GM19238 (cell line): ENCODE data around the gene IQGAP1.
"Not testable (repeated sequence)": the region's sequence is repeated elsewhere in the genome, so short reads cannot be mapped to it uniquely, and the experiment has no call there.

Experiments used
- DNase-seq: peaks from one replicate; pipeline ENCODE4 v3.0.0; 2011; ENCODE audit warnings: low spot score; ENCODE audit not compliant: insufficient read length

IQGAP1 gene

DNA sequence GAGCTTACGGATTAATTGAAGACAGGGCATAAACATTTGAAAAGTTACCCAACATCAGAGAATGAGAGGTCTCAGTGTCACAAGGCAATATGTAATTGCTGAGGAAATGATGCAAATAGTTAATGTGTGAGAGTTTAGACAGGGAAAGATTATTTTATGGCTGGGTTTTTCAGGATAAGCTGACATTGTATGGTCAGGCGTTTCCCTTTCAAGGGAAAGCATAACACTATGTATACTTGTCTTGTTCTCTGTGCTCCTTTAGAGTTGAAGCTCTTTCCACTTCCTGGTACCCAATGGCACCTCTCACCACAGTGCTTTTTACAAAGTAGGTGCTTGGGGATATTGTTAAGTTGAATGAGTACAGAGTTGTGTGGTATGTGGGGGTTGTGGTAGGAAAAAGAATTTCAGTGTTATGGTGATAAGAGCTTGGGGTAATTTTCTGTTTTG is 19.9 kb downstream of the IQGAP1 start:
- no peak for DNase-seq

DNA sequence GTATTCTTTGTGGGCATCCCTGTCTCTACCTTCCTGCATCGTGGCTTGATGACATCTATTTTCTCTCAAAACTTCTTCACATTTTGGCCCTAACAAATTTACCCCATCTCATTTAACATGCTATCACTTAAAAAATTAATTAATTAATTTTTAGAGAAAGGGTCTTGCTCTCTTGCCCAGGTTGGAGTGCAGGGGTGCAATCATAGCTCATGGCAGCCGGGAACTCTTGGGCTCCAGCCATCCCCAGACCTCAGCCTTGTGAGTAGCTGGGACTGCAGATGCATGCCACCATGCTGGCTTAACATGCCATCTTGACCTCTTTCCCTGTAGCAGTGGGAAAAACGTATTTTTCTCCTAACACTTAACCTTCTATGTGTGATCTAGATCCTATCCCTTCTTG is 20.6 kb downstream of the IQGAP1 start:
- DNase-seq = no peak

GRCh38 chr15:90409587-90409986 is 21.5 kb downstream of the IQGAP1 start:
- not testable (repeated sequence) for DNase-seq

DNA sequence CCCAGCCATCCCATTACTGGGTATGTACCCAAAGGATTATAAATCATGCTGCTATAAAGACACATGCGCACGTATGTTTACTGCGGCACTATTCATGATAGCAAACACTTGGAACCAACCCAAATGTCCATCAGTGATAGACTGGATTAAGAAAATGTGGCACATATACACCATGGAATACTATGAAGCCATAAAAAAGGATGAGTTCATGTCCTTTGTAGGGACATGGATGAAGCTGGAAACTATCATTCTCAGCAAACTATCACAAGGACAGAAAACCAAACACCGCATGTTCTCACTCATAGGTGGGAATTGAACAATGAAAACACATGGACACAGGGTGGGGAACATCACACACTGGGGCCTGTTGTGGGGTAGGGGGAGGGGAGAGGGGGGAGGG is 22.3 kb downstream of the IQGAP1 start:
- not testable (repeated sequence) for DNase-seq

DNA sequence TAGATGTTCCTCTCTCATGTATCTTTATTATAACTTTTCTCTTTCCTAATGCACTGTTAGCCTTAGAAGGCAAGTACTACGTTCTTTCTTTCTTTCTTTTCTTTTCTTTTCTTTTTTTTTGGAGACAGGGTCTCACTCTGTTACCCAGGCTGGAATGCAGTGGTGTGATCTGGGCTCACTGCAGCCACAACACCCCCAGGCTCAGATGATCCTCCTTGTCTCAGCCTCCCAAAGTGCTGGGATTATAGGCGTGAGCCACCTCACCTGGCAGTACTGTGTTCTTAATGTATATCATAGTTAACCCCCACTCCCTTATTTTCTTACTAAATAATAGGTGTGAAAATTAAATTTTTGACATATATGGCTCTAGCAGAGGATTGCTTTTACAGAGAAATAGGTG is 23.1 kb downstream of the IQGAP1 start:
- no peak for DNase-seq

- peak; percentile 15 for DNase-seq
Observed at GRCh38 chr15:90412356-90413194, 24.5 kb downstream of the IQGAP1 start.

GRCh38 chr15:90413411-90414379 is 25.7 kb downstream of the IQGAP1 start:
- no peak for DNase-seq

DNA sequence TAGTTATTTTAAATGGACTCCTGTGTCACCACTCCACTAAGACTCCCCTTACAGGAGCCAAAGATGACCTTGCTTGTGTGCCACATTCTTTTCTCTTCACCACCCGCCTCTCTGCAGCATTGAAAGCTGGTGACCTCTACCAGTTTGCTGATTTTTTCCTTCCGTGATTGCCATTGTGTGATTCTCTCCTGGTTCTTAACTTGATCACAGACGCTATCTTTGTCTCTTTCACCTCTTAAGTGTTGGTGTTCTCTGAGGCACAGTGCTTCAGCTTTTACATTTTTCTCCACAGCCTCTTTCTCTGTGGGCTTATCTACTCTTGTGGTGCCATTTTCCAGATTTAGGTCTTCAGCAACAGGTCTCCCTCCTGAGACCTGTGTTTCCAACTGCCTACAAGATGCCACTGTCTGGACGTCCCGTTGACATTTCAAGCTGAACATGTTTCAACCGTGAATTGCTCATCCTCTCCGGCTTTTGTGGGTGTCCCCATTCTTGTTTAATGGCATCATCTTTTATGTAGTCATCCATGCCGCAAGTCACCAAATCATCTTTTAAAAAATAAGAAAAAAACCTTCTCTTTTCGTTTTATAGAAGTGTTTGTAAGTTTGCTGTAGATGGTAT is 26.5 kb downstream of the IQGAP1 start:
- DNase-seq = no peak

DNA sequence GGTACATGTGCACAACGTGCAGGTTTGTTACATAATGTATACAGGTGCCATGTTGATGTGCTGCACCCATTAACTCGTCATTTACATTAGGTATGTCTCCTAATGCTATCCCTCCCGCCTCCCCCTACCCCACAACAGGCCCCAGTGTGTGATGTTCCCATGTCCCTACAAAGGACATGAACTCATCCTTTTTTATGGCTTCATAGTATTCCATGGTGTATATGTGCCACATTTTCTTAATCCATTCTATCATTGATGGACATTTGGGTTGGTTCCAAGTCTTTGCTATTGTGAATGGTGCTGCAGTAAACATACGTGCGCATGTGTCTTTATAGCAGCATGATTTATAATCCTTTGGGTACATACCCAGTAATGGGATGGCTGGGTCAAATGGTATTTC is 28.0 kb downstream of the IQGAP1 start:
- not testable (repeated sequence) for DNase-seq

GRCh38 chr15:90418627-90419026 is 30.6 kb downstream of the IQGAP1 start:
- DNase-seq = no peak

GRCh38 chr15:90419206-90419605 is 31.2 kb downstream of the IQGAP1 start:
- DNase-seq = no peak

- DNase-seq = no peak
Observed at GRCh38 chr15:90419738-90420406, 31.8 kb downstream of the IQGAP1 start.

- DNase-seq = no peak
Observed at GRCh38 chr15:90420451-90420850, 32.4 kb downstream of the IQGAP1 start.

DNA sequence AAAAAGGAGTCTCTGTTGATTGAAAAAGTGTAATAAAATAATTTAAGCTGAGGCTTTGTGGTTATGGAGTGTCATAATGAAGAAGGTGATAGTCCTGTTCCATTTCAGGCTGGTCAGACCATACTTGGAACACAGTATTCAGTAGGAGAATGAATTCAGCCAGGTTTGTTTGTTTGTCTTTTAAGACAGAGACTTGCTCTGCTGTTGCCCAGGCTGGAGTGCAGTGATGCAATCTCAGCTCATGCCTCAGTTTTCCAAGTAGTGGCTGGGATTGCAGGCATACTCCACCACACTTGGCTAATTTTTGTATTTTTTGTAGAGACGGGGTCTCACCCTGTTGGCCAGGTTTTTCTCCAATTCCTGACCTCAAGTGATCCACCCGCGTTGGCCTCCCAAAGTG is 33.5 kb downstream of the IQGAP1 start:
- no peak for DNase-seq

DNA sequence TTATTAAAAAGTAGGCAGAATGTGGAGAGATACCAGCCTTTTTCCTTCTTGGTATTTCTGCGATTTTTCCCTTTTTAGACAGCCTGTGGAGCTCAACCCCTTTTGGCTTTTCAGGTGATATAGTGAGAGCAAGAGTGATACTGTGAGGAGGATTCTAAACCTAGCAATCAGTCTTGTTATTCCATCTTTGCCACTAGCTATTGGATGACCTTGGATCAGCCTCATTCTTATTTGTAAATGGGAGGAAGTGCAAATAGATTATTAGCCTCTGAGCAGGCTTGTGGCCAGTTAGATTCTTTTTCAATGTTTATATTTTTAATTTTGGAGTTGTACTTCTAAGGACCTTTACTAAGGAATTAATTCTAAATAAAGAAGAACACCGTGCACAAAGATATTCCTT is 34.0 kb downstream of the IQGAP1 start:
- DNase-seq = no peak

- no peak for DNase-seq
Observed at GRCh38 chr15:90422936-90423335, 34.9 kb downstream of the IQGAP1 start.

DNA sequence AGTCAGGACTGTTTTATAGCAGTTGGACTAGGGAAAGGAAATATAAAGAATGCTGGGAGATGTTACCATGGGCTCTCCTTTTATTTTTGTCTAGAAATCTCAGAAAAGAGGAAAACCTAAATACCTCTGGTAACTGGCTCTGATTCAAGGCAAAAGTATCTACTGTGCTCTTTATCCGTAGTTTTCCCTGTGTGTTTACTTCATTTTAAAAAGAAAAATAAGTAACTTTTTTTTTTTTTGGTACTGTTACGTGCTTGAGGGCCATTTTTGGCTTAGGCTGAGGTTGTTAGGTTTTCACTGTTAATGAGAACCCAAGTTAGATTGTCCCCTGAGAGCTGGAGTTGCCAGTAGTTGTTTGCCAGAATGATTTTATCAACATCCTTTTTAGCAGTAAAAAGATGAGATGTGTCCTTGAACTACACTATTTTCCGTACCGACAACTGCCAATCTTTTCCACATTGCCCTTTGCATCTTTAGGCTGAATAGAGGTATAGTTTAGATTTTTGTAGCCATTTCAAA is 35.8 kb downstream of the IQGAP1 start:
- no peak for DNase-seq

DNA sequence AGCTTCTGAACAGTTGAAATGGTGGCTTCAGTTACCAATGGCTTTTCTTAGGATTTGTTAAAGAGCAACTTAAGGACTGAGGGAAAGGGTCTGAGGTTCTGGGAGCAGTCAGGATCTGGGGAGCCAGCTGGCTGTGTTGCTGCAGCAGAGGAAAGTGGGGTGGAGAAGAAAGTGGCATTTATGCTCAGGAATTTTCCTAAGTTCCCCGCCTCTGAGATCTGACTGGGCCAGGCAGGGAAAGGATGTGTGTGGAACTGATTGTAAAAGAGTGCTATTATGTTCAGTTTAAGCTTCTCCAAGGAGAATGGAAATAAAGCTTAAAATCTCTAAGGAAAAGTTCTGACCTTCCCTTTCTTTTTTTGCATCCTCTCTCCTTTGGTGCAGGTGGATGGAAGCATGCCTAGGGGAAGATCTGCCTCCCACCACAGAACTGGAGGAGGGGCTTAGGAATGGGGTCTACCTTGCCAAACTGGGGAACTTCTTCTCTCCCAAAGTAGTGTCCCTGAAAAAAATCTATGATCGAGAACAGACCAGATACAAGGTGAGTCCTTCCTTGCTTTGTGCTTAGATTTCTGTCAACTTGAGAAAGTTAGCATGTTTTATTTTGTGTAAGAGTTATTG is 37.8 kb downstream of the IQGAP1 start:
- no peak for DNase-seq

DNA sequence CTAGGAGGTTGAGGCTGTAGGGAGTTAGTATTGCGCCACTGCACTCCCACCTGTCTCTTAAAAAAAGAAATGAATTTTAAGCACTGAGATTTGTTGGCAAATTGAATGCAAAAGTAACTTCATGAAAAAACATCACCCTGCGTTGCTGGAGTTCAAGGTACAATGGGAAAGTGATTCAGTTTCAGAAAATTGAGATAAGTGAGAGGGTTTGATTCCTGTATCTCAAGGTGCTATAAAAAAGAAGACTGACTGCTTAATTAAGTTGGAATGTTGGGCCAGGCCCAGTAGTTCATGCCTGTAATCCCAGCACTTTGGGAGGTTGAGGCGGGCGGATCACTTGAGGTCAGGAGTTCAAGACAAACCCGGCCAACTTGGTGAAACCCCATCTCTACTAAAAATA is 39.1 kb downstream of the IQGAP1 start:
- no peak for DNase-seq

GRCh38 chr15:90432253-90432652 is 44.2 kb downstream of the IQGAP1 start:
- DNase-seq = no peak
